ENCODE measurements around the gene LYAR. TPM values are rescaled to one million over a fixed set of nuclear protein-coding genes. Genes with fewer than 3 reads are reported as not detected.

Gene LYAR
- total RNA-seq, 4 donors from 2014 or later, result 12.2 to 18.4 (median 13.3) TPM

- Histone ChIP-seq H3K9me3 (no peaks in the 10 kb centered on the region), H3K4me1 (no peaks in the 10 kb centered on the region), H3K36me3 (peaks cover 35 to 100% (median 85%) of the 10 kb centered on the region in 4 donors), H3K27me3 (no peaks in the 10 kb centered on the region), H3K4me3 (no peak overlapping the region), H3K27ac (replicated peaks in 1 of 4) (no peak overlapping the region)
- intact Hi-C loops (cut with DNase I), result no loop called here
- no peak for DNase-seq (ENCODE audit: extremely low spot score)
- no peak for TF ChIP-seq EP300 (IDR thresholded peaks at IDR 0.05)
- no peak for TF ChIP-seq CTCF (IDR thresholded peaks at IDR 0.05)
- TF ChIP-seq POLR2A (IDR thresholded peaks at IDR 0.05; ENCODE audit: low read depth), result no peak
- TF ChIP-seq POLR2AphosphoS5 (IDR thresholded peaks at IDR 0.05), result no peak
- WGBS, result 94% methylated on average over 19 of the region's 23 CpGs
Observed at GRCh38 chr4:4317496-4318232, 27.7 kb upstream of the LYAR start.

DNA sequence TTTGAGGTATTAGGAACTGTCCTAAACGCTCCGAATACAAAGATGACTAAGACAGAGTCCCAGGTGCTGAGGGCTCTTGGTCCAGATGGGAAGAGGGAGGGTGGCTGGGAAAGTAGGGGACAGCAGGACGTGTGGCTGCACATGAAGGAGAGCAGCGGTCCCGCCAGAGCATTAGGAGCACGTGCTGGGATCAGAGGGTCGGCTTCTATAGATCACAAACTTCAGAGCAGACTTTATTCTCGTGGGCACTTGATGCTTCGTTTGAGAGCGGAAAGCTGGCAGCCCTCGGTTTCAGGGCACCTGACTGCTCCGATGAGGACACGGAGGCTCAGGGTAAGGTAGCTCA is 26.2 kb upstream of the LYAR start:
- Histone ChIP-seq H3K36me3 (peaks cover 28 to 90% (median 70%) of the 10 kb centered on the region in 4 donors), H3K27me3 (no peaks in the 10 kb centered on the region), H3K4me1 (no peaks in the 10 kb centered on the region), H3K9me3 (no peaks in the 10 kb centered on the region), H3K4me3 (no peak overlapping the region), H3K27ac (replicated peaks in 1 of 4) (no peak overlapping the region)
- intact Hi-C loops (cut with DNase I), result no loop called here
- TF ChIP-seq POLR2A (IDR thresholded peaks at IDR 0.05; ENCODE audit: low read depth), result no peak
- no peak for TF ChIP-seq POLR2AphosphoS5 (IDR thresholded peaks at IDR 0.05)
- TF ChIP-seq CTCF (IDR thresholded peaks at IDR 0.05), result no peak
- no peak for TF ChIP-seq EP300 (IDR thresholded peaks at IDR 0.05)
- WGBS, result 95% methylated on average over 13 of the region's 13 CpGs
- no peak for DNase-seq (ENCODE audit: extremely low spot score)

DNA sequence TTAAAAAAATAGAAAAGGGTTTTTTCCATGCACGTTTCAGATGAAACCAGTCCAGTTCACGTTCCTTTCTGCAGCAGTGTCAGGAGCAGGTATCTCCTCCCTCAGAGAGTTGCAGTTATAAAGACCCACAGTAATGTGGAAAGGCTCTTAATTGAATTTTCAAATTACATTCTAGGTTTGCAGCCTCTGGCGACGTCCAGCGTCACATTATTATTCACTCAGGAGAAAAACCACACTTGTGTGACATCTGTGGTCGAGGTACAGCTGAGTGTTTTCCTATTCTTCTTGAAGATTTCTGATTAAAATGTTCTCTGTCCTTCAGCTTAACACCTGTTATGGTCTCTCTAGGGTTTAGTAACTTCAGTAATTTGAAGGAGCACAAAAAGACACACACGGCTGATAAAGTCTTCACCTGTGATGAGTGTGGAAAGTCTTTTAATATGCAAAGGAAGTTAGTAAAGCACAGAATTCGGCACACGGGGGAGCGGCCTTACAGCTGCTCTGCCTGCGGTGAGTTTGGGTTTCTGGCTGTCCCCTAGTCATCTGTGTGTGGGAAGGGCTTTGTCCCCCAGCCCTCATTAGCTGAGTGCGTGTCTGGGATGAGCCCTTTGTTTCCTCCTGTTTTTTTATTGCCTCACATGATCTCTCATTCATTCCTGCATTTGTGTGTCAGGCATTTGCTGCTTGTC is 25.7 kb upstream of the LYAR start:
- 87% methylated on average over 12 of the region's 12 CpGs for WGBS
- Histone ChIP-seq H3K4me1 (no peaks in the 10 kb centered on the region), H3K36me3 (peaks cover 23 to 85% (median 65%) of the 10 kb centered on the region in 4 donors), H3K9me3 (no peaks in the 10 kb centered on the region), H3K27me3 (no peaks in the 10 kb centered on the region), H3K27ac (replicated peaks in 1 of 4) (no peak overlapping the region), H3K4me3 (no peak overlapping the region)
- no peak for DNase-seq (ENCODE audit: extremely low spot score)
- intact Hi-C loops (cut with DNase I), result no loop called here
- TF ChIP-seq POLR2A (IDR thresholded peaks at IDR 0.05; ENCODE audit: low read depth) (no peak), CTCF (IDR thresholded peaks at IDR 0.05) (no peak), POLR2AphosphoS5 (IDR thresholded peaks at IDR 0.05) (no peak), EP300 (IDR thresholded peaks at IDR 0.05) (no peak)

GRCh38 chr4:4311193-4311592 is 21.2 kb upstream of the LYAR start:
- Histone ChIP-seq H3K9me3 (no peaks in the 10 kb centered on the region), H3K4me1 (no peaks in the 10 kb centered on the region), H3K36me3 (peaks cover 23 to 69% (median 47%) of the 10 kb centered on the region in 4 donors), H3K27me3 (no peaks in the 10 kb centered on the region), H3K4me3 (no peak overlapping the region), H3K27ac (replicated peaks in 1 of 4) (no peak overlapping the region)
- DNase-seq (ENCODE audit: extremely low spot score), result no peak
- TF ChIP-seq CTCF (IDR thresholded peaks at IDR 0.05) (no peak), POLR2AphosphoS5 (IDR thresholded peaks at IDR 0.05) (no peak), EP300 (IDR thresholded peaks at IDR 0.05) (no peak)
- WGBS, result 87% methylated on average over 4 of the region's 4 CpGs
- intact Hi-C loops (cut with DNase I), result no loop called here

Measured in esophagus muscularis mucosa (tissue), 4 donors.